ENCODE measurements around the gene PLAC1. TPM values are rescaled to one million over a fixed set of nuclear protein-coding genes. Genes with fewer than 3 reads are reported as not detected.

The PLAC1 gene
- total RNA-seq, 1 donor from 2014 or later, result 8.4 TPM

DNA sequence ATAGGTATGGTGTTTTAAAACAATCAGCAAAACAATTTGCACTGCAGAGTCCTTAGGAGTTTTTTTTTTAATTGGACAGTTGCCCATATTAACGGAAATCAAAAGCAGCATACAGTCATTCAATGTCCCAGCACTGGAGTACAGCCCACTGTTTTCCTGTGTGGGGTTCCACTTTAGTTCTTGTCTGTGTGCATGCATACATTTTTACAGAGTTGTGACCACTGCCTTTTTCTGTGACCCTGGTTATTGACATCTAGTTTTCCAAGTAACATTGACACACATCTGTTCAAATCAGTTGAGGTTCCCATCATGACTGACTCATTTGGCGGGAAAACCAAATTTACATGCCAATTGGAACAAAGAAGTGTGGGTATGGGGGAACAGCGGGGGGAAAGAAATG is 115.0 kb downstream of the PLAC1 start:
- no peak for DNase-seq (ENCODE audit: low spot score)

DNA sequence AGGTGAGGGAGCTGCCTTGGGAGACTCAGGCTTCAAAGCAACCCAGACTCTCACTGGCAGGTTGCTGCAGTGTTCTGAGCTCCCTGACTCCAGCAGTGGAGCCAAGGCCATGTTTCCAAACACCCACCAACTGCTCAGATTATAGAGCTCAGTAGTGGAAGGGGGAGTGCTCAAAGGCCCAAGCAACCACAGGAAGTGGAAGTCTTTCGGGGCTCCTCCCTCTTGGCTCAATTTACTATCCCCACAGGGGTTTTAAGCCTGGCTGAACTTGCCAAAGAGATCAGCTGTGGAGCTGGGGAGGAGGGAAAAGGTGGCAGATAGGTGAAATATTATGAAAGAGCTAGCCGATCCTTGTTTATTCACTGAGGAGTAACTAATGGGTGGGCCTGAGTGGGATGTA is 115.8 kb downstream of the PLAC1 start:
- DNase-seq (ENCODE audit: low spot score), result peak; percentile 84

DNA sequence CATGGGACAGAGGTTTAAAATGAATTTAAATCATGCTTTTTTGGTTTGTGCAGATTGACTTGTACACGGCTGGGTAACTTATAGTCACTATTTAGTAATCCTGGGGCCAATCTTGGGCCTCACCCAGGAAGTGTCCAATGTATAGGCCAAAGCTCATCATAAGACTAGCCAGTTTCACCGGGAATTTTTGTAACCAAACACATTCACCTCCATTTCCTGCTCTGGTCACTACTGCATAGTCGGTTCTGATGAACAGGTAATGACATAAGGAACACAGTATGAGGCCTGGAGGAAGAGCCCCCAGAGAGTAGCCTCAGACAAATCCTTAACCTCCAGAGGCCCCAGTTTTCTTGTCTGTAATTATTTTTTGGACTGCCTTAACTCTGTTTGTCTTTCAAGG is 116.4 kb downstream of the PLAC1 start:
- DNase-seq (ENCODE audit: low spot score), result no peak

DNA sequence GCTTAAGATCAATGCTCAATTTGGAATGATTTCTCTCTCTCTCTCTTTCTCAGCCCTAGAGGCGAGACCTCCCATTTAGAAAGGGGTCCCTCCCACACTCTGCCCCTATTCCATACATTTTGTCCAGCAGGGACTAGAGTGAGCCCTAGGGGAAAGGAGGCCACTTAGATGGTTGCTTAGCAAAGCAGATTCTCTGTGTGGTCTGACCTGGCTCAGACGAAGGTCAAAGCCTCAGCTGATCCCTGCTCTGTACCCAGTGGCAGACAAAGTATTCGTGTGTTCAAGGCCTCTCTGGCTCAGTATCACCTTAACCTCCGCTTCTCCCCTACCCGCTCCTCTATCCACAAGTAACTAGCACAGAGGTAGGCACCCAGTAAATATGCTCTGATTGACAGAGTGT is 120.0 kb downstream of the PLAC1 start:
- no peak for DNase-seq (ENCODE audit: low spot score)

DNA sequence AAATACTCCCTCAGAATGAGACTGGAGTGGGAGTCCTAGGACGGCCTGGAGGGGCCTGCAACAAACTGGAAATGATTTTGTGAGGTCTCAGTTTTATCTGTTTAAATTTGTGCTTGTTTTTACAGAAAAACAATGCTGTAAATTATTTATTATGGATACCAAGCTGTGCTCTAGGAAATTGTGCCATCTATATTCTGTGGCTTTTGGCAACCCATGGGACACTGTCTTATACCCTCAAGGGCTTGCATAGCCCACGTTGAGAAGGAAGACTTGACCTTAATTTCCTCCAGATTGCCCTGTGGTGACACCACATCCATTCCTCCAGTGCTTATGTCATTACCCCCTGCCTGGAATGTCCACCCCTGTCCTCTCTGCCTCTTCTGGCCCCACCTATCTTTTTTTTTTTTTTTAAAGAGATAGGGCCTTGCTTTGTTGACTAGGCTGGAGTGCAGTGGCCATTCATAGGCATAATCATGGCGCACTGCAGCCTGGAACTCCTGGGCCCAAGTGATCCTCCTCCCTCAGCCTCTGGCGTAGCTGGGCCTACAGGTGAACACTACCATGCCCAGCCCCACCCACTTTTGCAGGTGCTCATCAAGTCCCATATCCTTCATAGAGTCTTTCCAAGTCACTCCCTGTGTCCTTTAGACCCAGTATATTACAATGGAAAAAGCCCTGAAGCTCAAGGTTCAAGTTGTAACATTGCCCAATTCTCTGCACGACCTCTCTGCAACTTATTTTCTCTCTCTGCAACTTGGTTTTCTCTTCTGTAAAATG is 120.9 kb downstream of the PLAC1 start:
- DNase-seq (ENCODE audit: low spot score), result no peak

DNA sequence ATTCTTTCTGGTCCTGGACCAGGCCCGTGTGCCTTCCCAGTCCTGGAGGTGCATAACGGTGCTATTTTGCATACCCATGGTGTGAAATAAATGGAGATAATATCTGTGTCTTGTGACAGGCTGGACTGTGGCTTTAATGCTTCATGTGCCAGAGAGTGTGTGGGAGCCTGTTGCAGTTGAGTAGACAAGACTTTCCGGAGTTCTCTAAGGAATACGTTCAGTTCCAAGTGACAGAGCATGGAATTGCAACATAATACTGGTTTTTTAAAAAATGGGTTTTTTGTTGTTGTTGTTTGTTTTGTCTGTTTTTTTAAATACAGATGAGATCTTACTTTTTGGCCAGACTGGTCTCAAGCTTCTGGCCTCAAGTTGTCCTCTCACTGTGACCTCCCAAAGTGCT is 124.3 kb downstream of the PLAC1 start:
- no peak for DNase-seq (ENCODE audit: low spot score)

DNA sequence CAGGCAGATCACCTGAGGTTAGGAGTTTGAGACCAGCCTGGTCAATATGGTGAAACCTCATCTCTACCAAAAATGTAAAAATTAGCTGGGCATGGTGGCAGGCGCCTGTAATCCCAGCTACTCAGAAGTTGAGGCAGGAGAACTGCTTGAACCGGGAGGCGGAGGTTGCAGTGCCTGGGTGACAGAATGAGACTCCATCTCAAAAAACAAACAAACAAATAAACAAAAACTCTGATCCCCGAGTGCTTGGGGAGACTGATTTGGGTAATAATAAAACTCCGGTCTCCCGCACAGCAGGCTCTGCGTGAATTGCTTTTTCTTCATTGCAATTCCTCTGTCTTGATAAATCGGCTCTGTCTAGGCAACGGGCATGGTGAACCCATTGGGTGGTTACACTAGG is 124.9 kb downstream of the PLAC1 start:
- DNase-seq (ENCODE audit: low spot score), result no peak

DNA sequence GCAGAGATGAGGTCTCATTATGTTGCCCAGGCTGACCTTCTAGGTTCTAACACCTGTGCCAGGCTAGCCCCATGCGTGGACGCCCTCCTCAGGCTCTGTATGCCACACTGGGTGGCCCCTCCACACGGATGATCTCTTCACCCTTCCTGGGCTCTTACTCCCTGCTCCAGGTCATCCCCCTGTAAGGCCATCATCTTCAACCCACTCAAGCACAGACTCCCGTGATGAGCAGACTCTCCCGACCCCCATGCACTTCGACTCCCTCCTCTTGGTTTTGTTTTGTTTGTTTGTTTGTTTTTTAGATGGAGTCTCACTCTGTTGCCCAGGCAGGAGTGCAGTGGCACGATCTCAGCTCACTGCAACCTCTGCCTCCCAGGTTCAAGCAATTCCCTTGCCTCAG is 127.4 kb downstream of the PLAC1 start:
- no peak for DNase-seq (ENCODE audit: low spot score)

DNA sequence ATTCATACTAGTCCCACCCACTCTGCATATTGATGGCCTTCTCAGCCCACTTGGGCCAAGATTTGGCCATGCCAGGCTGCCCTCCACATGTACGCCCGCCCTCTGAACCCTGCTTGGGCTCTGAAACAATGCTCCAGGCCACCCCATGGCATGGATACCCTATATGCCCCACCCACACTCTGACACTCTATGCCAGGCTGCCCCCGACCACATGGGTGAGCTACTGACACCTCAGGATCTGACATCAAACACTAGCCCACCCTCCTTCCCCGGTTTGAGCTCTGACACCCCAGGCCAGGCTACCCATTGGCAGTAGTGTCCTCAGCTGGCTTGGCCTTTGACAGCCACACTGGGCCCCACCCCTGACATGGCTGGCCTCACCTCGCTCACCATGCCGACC is 128.8 kb downstream of the PLAC1 start:
- no peak for DNase-seq (ENCODE audit: low spot score)

DNA sequence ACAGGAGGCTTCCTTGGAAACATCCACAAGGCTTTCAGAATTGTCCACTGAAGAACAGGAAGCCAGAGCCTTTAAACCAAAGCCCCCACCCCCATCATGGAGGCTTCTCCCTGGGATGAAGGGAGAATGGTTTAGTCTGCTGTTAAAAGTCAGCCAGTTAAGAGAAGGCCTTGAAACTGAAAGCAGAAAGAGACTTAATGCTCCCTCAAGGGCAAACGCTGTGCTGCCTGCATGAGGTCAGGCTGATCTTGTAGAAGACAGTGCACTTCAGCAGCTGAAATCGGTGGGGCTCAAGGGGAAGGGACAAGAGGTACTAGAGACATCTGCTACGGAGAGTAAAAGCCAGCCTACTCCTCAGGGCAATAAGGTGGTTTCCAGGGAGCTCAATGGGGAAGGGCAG is 129.3 kb downstream of the PLAC1 start:
- no peak for DNase-seq (ENCODE audit: low spot score)

DNA sequence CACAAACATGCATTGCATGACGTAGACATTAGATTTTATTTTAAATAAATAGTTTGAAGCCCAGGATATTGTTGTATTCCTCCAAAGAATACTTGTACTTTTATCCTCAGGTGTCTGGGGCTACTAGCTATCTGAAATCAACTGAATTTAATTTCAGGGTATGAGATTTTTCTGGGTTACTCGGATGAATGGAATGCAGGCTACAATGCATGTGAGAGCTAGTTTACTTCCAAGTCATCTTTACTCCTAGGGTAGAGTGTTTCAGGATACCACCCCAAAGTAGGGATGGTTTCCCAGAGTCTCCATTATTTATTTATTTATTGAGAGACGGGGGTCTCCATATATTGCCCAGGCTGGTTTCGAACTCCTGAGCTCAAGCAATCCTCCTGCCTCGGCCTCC is 131.9 kb downstream of the PLAC1 start:
- DNase-seq (ENCODE audit: low spot score), result no peak

DNA sequence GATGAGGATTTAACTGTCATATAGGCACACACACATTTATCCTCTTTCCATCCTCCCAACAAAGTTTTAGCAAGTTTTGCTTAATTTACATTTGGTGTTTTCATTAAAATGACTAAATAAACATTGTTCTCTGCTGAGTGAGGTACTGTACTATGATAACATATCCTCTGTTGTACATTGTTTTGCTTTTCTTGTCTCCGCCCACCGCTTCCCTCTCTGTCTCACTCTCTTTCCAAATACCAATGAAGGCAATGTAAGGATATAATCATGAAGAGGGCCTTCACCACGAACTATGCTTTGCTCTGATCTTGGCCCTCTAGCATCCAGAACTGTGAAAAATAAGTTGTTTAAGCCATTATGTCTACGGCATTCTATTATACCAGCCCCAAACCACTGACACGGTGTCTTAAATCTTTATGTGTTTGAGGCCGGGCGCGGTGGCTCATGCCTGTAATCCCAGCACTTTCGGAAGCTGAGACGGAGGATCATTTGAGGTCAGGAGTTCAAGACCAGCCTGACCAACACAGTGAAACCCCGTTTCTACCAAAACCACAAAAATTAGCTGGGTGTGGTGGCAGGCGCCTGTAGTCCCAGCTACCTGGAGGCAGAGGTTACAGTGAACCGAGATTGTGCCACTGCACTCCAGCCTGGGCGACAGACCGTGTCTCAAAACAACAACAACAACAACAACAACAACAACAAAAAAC is 133.0 kb downstream of the PLAC1 start:
- DNase-seq (ENCODE audit: low spot score), result no peak

DNA sequence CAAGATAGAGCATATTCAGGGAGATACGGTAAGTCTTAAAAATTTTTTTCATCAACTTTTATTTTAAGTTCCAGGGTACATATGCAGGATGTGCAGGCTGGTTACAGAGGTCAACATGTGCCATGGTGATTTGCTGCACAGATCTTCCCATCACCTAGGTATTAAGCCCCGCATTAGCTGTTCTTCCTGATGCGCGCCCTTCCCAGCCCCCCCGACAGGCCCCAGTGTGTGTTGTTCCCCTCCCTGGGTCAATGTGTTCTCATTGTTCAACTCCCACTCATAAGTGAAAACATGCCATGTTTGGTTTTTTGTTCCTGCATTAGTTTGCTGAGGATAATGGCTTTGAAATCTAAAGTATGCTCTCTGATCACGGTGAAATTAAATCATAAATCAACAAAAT is 134.1 kb downstream of the PLAC1 start:
- no peak for DNase-seq (ENCODE audit: low spot score)

DNA sequence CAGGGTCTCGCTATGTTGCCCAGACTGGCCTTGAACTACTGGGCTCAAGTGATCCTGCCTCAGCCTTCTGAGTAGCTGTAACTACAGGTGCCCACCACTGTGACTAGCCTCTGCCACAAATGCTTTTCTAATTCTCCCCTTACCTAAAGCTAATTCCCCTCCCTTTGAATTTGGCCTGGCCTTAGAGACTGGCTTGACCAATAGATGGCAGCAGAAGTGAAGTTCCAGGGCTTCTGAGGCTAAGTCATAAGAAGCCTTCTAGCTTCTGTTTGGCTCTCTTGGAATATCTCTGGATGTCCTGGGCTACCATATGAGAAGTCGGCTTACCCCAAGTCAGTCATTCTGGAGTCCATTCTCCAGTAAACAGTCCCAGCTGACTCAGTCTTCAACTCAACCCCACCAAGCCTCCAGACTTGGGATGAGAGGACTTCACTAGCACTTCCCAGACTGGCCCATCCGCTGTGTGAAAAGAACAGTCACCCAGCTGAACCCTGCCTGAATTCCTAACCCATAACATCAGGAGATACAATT is 137.3 kb downstream of the PLAC1 start:
- DNase-seq (ENCODE audit: low spot score), result peak; percentile 25

Other genes with a start within 250 kb of the PLAC1 start
- gene HPRT1, start 198.3 kb downstream of the PLAC1 start, total RNA-seq (ENCODE audit: insufficient read depth, low replicate concordance), result 33.9 TPM
- gene PABIR2, start 138.7 kb upstream of the PLAC1 start, total RNA-seq (ENCODE audit: insufficient read depth, low replicate concordance), result 42.1 TPM

Data from umbilical cord (tissue), 2 donors.